HepG2 (cell line): ENCODE data around the gene NEAT1. TPM values are rescaled to one million over a fixed set of nuclear protein-coding genes. Genes with fewer than 3 reads are reported as not detected.

Experiments used
- ARID4A ChIP-seq: sonication (generic); formaldehyde crosslinking; IDR thresholded peaks from 2 replicates; pipeline ENCODE4 v1.5.0; 2020; ENCODE audit warnings: mild to moderate bottlenecking, missing genetic modification reagents, borderline replicate concordance
- HNF4G ChIP-seq, 2 experiments: sonication (generic) in 1 of 2; formaldehyde crosslinking in 1 of 2; IDR thresholded peaks; 2 replicates each; pipeline versions ENCODE4 v1.4.0 to v1.6.1; 2011 to 2020; ENCODE audit warnings: borderline replicate concordance in 2 of 2, low read depth in 2 of 2, mild to moderate bottlenecking in 2 of 2, low read length in 1 of 2, missing genetic modification reagents in 1 of 2, moderate library complexity in 1 of 2
- JUND ChIP-seq: sonication (generic); formaldehyde crosslinking; IDR thresholded peaks from 2 replicates; pipeline ENCODE4 v1.8.0; 2022; ENCODE audit warnings: mild to moderate bottlenecking, missing genetic modification reagents
- NR2F2 ChIP-seq: IDR thresholded peaks from 2 replicates; pipeline ENCODE4 v1.6.1; 2012; ENCODE audit warnings: low read depth, inconsistent platforms, borderline replicate concordance
- PRDM4 ChIP-seq: sonication (generic); formaldehyde crosslinking; IDR thresholded peaks from 2 replicates; pipeline ENCODE4 v1.9.0; 2021; ENCODE audit warnings: missing genetic modification reagents, borderline replicate concordance
- PRPF4 ChIP-seq: fragments of 200-400 bp; formaldehyde crosslinking; IDR thresholded peaks from 2 replicates; pipeline ENCODE4 v1.6.1; 2016; ENCODE audit warnings: low read length, low read depth; ENCODE audit not compliant: poor library complexity, severe bottlenecking
- SETDB1 ChIP-seq: sonication (generic); formaldehyde crosslinking; IDR thresholded peaks from 2 replicates; pipeline ENCODE4 v1.5.1; 2020; ENCODE audit warnings: missing genetic modification reagents, mild to moderate bottlenecking, borderline replicate concordance
- SRSF4 ChIP-seq: fragments of 200-400 bp; formaldehyde crosslinking; IDR thresholded peaks from one replicate; pipeline ENCODE4 v1.6.1; 2018; ENCODE audit warnings: mild to moderate bottlenecking, low read depth, low read length, moderate library complexity; ENCODE audit not compliant: poor library complexity, severe bottlenecking
- TAF1 ChIP-seq: sonication (generic); formaldehyde crosslinking; IDR thresholded peaks from 2 replicates; pipeline ENCODE4 v1.4.0; 2020; ENCODE audit warnings: missing genetic modification reagents
- TOE1 ChIP-seq: sonication (generic); formaldehyde crosslinking; IDR thresholded peaks from 2 replicates; pipeline ENCODE4 v1.4.0; 2020; ENCODE audit warnings: mild to moderate bottlenecking, missing genetic modification reagents
- U2AF2 ChIP-seq: fragments of 200-400 bp; formaldehyde crosslinking; IDR thresholded peaks from 2 replicates; pipeline ENCODE4 v1.6.1; 2017; ENCODE audit warnings: low read depth, mild to moderate bottlenecking, low read length
- ZFP82 ChIP-seq: sonication (generic); formaldehyde crosslinking; IDR thresholded peaks from 2 replicates; pipeline ENCODE4 v1.5.1; 2020; ENCODE audit warnings: mild to moderate bottlenecking, missing genetic modification reagents, borderline replicate concordance
- ZFYVE20 ChIP-seq: sonication (generic); formaldehyde crosslinking; IDR thresholded peaks from 2 replicates; pipeline ENCODE4 v1.8.0; 2023; ENCODE audit warnings: low read depth, mild to moderate bottlenecking, moderate library complexity, missing genetic modification reagents, borderline replicate concordance
- ZNF224 ChIP-seq: sonication (generic); formaldehyde crosslinking; IDR thresholded peaks from 2 replicates; pipeline ENCODE4 v1.5.0; 2020; ENCODE audit warnings: mild to moderate bottlenecking, missing genetic modification reagents
- ZNF747 ChIP-seq: sonication (generic); formaldehyde crosslinking; IDR thresholded peaks from 2 replicates; pipeline ENCODE4 v1.8.1; 2023; ENCODE audit warnings: missing genetic modification reagents, mild to moderate bottlenecking, borderline replicate concordance
- ZNF776 ChIP-seq: sonication (generic); formaldehyde crosslinking; IDR thresholded peaks from 2 replicates; pipeline ENCODE4 v1.4.0; 2020; ENCODE audit warnings: mild to moderate bottlenecking, missing genetic modification reagents
- ZNF790 ChIP-seq: sonication (generic); formaldehyde crosslinking; IDR thresholded peaks from 2 replicates; pipeline ENCODE4 v1.8.0; 2022; ENCODE audit warnings: missing genetic modification reagents, mild to moderate bottlenecking, borderline replicate concordance
- polyA plus RNA-seq, 8 experiments: library from polyadenylated mRNA; depleted of rRNA in 3 of 8; stranded (reverse) in 7 of 8; unstranded in 1 of 8; fragments of >200 nt; fragmentation: Illumina TruSeq in 4 of 8; extraction: Trizol in 4 of 8; gene quantifications; 2 replicates each; pipeline versions ENCODE4 v1.2.1 to v1.2.3, GENCODE V29; 2011 to 2016; ENCODE audit warnings: low read depth in 4 of 8, missing spikeins in 1 of 8, mixed read lengths in 1 of 8; ENCODE audit not compliant: insufficient read depth in 1 of 8
- total RNA-seq, 5 experiments: library from RNA; depleted of rRNA; stranded (reverse); fragments of >200 nt; fragmentation: Illumina TruSeq; extraction: Trizol; gene quantifications; 2 replicates each; pipeline ENCODE4 v1.2.3, GENCODE V29; 2016; ENCODE audit warnings: low read depth in 1 of 5
- TF ChIP-seq, protein P1 (sequence below): sonication (generic); formaldehyde crosslinking; IDR thresholded peaks from 2 replicates; pipeline ENCODE4 v1.4.0; 2020; ENCODE audit warnings: missing genetic modification reagents
- TF ChIP-seq, protein P2 (sequence below): sonication (generic); formaldehyde crosslinking; IDR thresholded peaks from 2 replicates; pipeline ENCODE4 v1.4.0; 2020; ENCODE audit warnings: missing genetic modification reagents

Gene NEAT1
- total and polyA plus RNA-seq, 2 of the 13 experiments (the other 11 are each of a cell fraction or from before 2014, with no cell fraction given), result 20.5 to 41.2 TPM

- no peak for TF ChIP-seq ZNF747
- TF ChIP-seq SRSF4, result no peak
- no peak for TF ChIP-seq JUND (CRISPR knock-in tag)
- TF ChIP-seq ZNF776 (CRISPR knock-in tag), result no peak
- TF ChIP-seq, protein P1, sequence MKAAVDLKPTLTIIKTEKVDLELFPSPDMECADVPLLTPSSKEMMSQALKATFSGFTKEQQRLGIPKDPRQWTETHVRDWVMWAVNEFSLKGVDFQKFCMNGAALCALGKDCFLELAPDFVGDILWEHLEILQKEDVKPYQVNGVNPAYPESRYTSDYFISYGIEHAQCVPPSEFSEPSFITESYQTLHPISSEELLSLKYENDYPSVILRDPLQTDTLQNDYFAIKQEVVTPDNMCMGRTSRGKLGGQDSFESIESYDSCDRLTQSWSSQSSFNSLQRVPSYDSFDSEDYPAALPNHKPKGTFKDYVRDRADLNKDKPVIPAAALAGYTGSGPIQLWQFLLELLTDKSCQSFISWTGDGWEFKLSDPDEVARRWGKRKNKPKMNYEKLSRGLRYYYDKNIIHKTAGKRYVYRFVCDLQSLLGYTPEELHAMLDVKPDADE (CRISPR knock-in tag), result no peak
- no peak for TF ChIP-seq PRDM4 (CRISPR knock-in tag)
- no peak for TF ChIP-seq ARID4A
- TF ChIP-seq ZFYVE20, result no peak
- peak; percentile 80; the same call in 1 of the 2 replicates for TF ChIP-seq ZNF790
- TF ChIP-seq PRPF4, result no peak
- TF ChIP-seq U2AF2, result no peak
- no peak for TF ChIP-seq ZNF224 (CRISPR knock-in tag)
- TF ChIP-seq SETDB1 (CRISPR knock-in tag), result 0 out of 2 replicates have a peak, but pooled peaks have one; percentile 32
- no peak for TF ChIP-seq TAF1 (CRISPR knock-in tag)
- 0 out of 2 replicates have a peak, but pooled peaks have one; percentile 27 for TF ChIP-seq ZFP82
- TF ChIP-seq, protein P2, sequence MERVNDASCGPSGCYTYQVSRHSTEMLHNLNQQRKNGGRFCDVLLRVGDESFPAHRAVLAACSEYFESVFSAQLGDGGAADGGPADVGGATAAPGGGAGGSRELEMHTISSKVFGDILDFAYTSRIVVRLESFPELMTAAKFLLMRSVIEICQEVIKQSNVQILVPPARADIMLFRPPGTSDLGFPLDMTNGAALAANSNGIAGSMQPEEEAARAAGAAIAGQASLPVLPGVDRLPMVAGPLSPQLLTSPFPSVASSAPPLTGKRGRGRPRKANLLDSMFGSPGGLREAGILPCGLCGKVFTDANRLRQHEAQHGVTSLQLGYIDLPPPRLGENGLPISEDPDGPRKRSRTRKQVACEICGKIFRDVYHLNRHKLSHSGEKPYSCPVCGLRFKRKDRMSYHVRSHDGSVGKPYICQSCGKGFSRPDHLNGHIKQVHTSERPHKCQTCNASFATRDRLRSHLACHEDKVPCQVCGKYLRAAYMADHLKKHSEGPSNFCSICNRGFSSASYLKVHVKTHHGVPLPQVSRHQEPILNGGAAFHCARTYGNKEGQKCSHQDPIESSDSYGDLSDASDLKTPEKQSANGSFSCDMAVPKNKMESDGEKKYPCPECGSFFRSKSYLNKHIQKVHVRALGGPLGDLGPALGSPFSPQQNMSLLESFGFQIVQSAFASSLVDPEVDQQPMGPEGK (CRISPR knock-in tag), result no peak
- TF ChIP-seq NR2F2, result no peak
- TF ChIP-seq HNF4G (IDR thresholded peaks at IDR 0.05; ENCODE audit: borderline replicate concordance, low read depth, low read length), result no peak; the same call in 1 of the 2 replicates
- no peak for TF ChIP-seq HNF4G (CRISPR knock-in tag; IDR thresholded peaks at IDR 0.05; ENCODE audit: borderline replicate concordance, low read depth)
- TF ChIP-seq TOE1, result no peak
Measured at GRCh38 chr11:65476632-65477148, 54.1 kb downstream of the NEAT1 start (continued).
